GM19467 (cell line): ENCODE data around the gene ADGRG6.
"Not testable (repeated sequence)": the region's sequence is repeated elsewhere in the genome, so short reads cannot be mapped to it uniquely, and the experiment has no call there.

Experiments used
- ATAC-seq: cut with Tn5 transposase; IDR thresholded peaks from one replicate; pipeline ENCODE4 v1.9.1; 2021; ENCODE audit warnings: mild to moderate bottlenecking, moderate library complexity; ENCODE audit not compliant: unreplicated experiment

ADGRG6 gene

GRCh38 chr6:142342986-142343385, 41.2 kb downstream of the ADGRG6 start:
- ATAC-seq, result no peak

GRCh38 chr6:142343938-142344337, 42.1 kb downstream of the ADGRG6 start:
- ATAC-seq, result no peak

GRCh38 chr6:142345261-142345660, 43.5 kb downstream of the ADGRG6 start:
- no peak for ATAC-seq

GRCh38 chr6:142346166-142346565, 44.4 kb downstream of the ADGRG6 start:
- ATAC-seq, result not testable (repeated sequence)

GRCh38 chr6:142349215-142349823, 47.5 kb downstream of the ADGRG6 start:
- ATAC-seq, result no peak

GRCh38 chr6:142350309-142350708, 48.5 kb downstream of the ADGRG6 start:
- ATAC-seq, result no peak

GRCh38 chr6:142353690-142354089, 51.9 kb downstream of the ADGRG6 start:
- ATAC-seq, result no peak

- no peak for ATAC-seq
Observed at GRCh38 chr6:142354650-142355049, 52.8 kb downstream of the ADGRG6 start.

- ATAC-seq, result no peak
Observed at GRCh38 chr6:142355520-142356174, 53.8 kb downstream of the ADGRG6 start.

- no peak for ATAC-seq
Observed at GRCh38 chr6:142356201-142356883, 54.5 kb downstream of the ADGRG6 start.

GRCh38 chr6:142356884-142357225, 55.0 kb downstream of the ADGRG6 start:
- no peak for ATAC-seq

- ATAC-seq, result no peak
Observed at GRCh38 chr6:142357879-142358278, 56.1 kb downstream of the ADGRG6 start.

- ATAC-seq, result no peak
Observed at GRCh38 chr6:142359271-142359960, 57.6 kb downstream of the ADGRG6 start.

- no peak for ATAC-seq
Observed at GRCh38 chr6:142361345-142361744, 59.5 kb downstream of the ADGRG6 start.

GRCh38 chr6:142361779-142362750, 60.3 kb downstream of the ADGRG6 start:
- ATAC-seq, result no peak

GRCh38 chr6:142367061-142367460, 65.3 kb downstream of the ADGRG6 start:
- no peak for ATAC-seq

- no peak for ATAC-seq
Observed at GRCh38 chr6:142367501-142368018, 65.8 kb downstream of the ADGRG6 start.

- no peak for ATAC-seq
Observed at GRCh38 chr6:142369266-142369665, 67.5 kb downstream of the ADGRG6 start.

GRCh38 chr6:142372348-142372747, 70.5 kb downstream of the ADGRG6 start:
- no peak for ATAC-seq
